A204.1 (cell line): ENCODE data around the gene ABHD14A.
A peak's percentile ranks its signal among the peaks of the same experiment; 100 is the strongest.

Source experiments
- FAIRE-seq: peaks from 2 replicates; lab custom pipeline; 2012; peaks lifted over from hg19 to GRCh38; lab: Jason Lieb, UNC

The ABHD14A gene

GRCh38 chr3:51941463-51941797, 33.4 kb upstream of the ABHD14A start:
- no peak for FAIRE-seq

DNA sequence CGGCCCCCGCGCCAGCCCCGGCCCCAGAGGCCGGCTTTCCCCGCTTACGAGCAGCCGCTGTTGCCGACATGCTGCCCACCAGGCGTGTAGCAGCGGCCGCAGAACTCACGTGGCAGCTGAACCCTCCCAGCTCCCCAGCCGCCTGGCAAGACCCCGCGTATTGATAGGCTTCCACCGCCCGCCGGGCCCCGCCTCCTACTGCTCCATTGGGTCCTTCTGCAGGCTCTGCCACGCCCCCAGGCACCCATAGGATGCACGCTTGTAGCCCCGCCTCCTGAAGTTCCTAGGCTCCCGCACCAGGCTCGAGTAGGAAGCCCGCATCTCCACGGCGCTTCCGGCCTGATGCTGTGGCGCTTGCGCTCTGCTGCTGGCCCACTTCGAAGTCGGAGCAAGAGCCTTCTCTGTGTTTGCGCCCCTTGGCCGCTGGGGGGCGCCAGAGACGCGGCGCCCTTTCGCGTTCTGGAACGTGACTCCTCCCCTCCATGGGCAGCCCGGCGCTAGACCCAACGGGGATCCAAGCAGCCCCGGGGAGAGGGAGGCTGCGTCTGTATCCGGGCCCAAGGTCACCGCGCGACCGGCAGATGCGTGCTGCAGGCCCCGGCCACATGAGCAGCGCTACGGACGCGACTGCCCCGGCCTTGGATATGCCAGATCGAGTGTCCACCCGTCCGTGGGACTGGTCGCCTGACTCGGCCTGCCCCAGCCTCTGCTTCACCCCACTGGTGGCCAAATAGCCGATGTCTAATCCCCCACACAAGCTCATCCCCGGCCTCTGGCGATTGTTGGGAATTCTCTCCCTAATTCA, 32.9 kb upstream of the ABHD14A start, which contains the start of the genes PARP3 and RRP9:
Gene PARP3 (plus strand): TSS at position 566 of the 805 bp plus-strand sequence. CDS start 993 bp downstream, outside the sequence.
Gene RRP9 (minus strand): TSS at position 107 of the 805 bp plus-strand sequence. CDS start 37 bp downstream, at position 70.
- FAIRE-seq = peak; percentile 99

- no peak for FAIRE-seq
Measured at GRCh38 chr3:51942603-51943450, 32.0 kb upstream of the ABHD14A start.

- no peak for FAIRE-seq
Measured at GRCh38 chr3:51943451-51944391, 31.1 kb upstream of the ABHD14A start.

- FAIRE-seq = no peak
Measured at GRCh38 chr3:51944451-51945021, 30.3 kb upstream of the ABHD14A start.

GRCh38 chr3:51945031-51945840, 29.6 kb upstream of the ABHD14A start:
- no peak for FAIRE-seq

GRCh38 chr3:51945926-51946705, 28.7 kb upstream of the ABHD14A start:
- FAIRE-seq = no peak

DNA sequence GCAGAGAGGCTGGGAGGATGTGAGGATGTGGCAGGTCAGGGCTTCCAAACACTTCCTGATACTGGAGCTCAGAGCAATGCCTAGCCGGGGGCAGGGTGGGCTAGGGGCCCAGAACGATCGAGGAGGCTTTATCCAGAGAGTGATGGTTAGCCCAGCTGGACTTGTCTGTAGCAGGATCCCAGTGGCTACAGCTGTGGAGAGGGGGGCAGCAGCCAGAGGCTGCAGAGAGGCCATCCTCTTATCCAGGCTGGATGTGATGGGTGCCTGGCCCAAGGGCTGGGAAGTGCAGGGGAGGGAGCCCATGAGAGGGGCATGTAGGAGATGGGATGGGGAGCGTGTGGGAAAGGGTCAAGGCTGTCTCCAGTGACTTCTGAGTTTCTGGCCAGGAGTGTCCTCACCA, 28.1 kb upstream of the ABHD14A start:
- no peak for FAIRE-seq

DNA sequence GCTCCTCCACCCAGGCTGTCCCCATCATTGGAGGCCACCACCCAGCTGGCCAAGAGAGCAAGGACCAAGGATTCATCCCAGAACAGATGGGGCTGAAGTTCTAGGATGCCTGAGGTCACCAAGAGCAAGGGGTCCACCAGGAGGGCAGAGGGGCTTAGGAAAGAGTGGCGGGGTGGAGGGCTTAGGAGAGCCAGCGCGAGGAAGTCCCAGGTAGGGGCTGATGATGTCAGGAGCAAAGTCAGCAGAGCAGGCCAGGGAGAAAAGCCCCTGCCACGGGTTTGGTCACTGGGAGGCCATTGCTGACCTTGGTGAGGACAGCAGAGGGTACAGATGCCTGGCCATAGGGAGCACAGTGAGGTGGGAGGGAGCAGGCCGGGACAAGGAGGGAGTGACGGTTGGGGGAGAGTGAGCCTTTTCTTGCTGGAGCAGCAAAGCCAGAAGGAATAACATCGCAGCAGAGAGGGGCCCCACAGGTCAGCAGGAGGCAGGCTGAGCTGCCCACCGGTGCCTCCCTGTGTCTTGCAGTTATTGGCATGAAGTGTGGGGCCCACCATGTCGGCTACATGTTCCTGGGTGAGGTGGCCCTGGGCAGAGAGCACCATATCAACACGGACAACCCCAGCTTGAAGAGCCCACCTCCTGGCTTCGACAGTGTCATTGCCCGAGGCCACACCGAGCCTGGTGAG, 27.5 kb upstream of the ABHD14A start:
- FAIRE-seq = no peak

GRCh38 chr3:51948016-51948580, 26.8 kb upstream of the ABHD14A start:
- no peak for FAIRE-seq

DNA sequence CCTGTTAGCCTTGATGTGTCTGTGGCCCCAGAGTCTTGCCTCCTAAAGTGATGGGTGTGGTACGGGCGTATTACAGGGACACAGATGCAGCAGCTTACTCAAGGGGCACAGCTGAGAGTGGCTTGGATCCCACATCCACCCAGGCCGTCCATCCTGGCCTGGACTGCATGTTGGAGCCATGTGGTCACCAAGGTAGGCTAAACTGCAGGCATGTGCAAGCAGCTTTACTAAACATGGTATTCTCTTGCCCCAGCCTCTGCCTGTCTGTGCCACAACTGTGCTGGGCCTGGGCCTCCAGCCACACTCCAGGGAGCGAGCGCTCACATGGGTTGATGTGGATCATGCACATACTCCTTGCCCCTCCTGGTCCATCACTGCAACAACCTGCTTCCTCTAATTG, 25.7 kb upstream of the ABHD14A start:
- no peak for FAIRE-seq

GRCh38 chr3:51950899-51951298, 24.0 kb upstream of the ABHD14A start:
- FAIRE-seq = no peak

- no peak for FAIRE-seq
Measured at GRCh38 chr3:51953445-51953844, 21.4 kb upstream of the ABHD14A start.

- no peak for FAIRE-seq
Measured at GRCh38 chr3:51954105-51954504, 20.8 kb upstream of the ABHD14A start.

DNA sequence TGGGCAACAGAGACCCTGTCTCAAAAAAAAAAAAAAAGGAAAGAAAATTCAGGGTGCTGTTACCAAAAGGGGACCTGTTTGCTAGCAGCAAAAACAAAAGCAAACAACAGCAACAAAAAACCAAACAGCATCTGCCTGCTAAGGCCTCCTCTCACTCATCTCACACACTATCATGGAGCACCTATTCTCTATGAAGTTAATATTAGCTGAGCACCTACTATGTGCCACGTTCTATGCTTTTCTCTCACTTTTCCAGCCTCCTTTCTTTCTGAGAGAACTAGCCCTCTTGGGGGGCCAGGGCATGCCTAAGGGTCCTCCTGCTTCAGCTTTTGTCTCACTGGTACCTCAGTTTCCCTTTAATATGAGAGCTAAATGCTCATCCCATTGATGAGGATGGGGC, 20.2 kb upstream of the ABHD14A start:
- no peak for FAIRE-seq

GRCh38 chr3:51955175-51955892, 19.5 kb upstream of the ABHD14A start, which contains the start of gene GPR62:
Gene GPR62 (plus strand): TSS chr3:51955381. CDS start chr3:51955653, 272 bp downstream.
- FAIRE-seq = no peak

DNA sequence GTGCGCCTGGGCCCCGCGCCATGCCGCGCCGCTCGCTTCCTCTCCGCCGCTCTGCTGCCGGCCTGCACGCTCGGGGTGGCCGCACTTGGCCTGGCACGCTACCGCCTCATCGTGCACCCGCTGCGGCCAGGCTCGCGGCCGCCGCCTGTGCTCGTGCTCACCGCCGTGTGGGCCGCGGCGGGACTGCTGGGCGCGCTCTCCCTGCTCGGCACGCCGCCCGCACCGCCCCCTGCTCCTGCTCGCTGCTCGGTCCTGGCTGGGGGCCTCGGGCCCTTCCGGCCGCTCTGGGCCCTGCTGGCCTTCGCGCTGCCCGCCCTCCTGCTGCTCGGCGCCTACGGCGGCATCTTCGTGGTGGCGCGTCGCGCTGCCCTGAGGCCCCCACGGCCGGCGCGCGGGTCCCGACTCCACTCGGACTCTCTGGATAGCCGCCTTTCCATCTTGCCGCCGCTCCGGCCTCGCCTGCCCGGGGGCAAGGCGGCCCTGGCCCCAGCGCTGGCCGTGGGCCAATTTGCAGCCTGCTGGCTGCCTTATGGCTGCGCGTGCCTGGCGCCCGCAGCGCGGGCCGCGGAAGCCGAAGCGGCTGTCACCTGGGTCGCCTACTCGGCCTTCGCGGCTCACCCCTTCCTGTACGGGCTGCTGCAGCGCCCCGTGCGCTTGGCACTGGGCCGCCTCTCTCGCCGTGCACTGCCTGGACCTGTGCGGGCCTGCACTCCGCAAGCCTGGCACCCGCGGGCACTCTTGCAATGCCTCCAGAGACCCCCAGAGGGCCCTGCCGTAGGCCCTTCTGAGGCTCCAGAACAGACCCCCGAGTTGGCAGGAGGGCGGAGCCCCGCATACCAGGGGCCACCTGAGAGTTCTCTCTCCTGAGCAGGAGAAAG, 18.7 kb upstream of the ABHD14A start:
- FAIRE-seq = no peak
